Dendritic cell treated with granulocyte-macrophage colony-stimulating factor and Interleukin-4, amounts not matched to agents 40 ng/mL and 50 ng/mL, for 4 days (primary cell): Measurements from ENCODE around the gene UAP1L1.
"Not testable (repeated sequence)": the region's sequence is repeated elsewhere in the genome, so short reads cannot be mapped to it uniquely, and the experiment has no call there.

Source experiments
- H3K27ac Mint-ChIP-seq: one replicate; pipeline ENCODE4 v1.8.0; 2022; ENCODE audit warnings: mild to moderate bottlenecking, mixed read lengths
- H3K27me3 Mint-ChIP-seq: one replicate; pipeline ENCODE4 v1.8.0; 2022; ENCODE audit warnings: mild to moderate bottlenecking, mixed read lengths
- H3K36me3 Mint-ChIP-seq: one replicate; pipeline ENCODE4 v1.8.0; 2022; ENCODE audit warnings: low read depth, mixed read lengths
- H3K4me1 Mint-ChIP-seq: one replicate; pipeline ENCODE4 v1.8.0; 2022; ENCODE audit warnings: low read depth, mixed read lengths
- H3K4me3 Mint-ChIP-seq: one replicate; pipeline ENCODE4 v1.8.0; 2022; ENCODE audit warnings: mild to moderate bottlenecking, moderate library complexity, mixed read lengths
- H3K9me3 Mint-ChIP-seq: one replicate; pipeline ENCODE4 v1.8.0; 2022; ENCODE audit warnings: mixed read lengths
- intact Hi-C: fragments of 100-400 bp; cut with micrococcal nuclease; formaldehyde crosslinking; loops from one replicate; pipeline ENCODE4 v1.15.0; 2022

UAP1L1 gene

GRCh38 chr9:137056739-137057415 is 20.4 kb upstream of the UAP1L1 start:
- H3K9me3 Mint-ChIP-seq, result no peaks in the 10 kb centered on the region
- intact Hi-C loops, result no loop called here
- peaks cover 71% of the 10 kb centered on the region for H3K27me3 Mint-ChIP-seq
- H3K36me3 Mint-ChIP-seq, result no peaks in the 10 kb centered on the region
- no peak overlapping the region for H3K27ac Mint-ChIP-seq
- no peak overlapping the region for H3K4me3 Mint-ChIP-seq
- H3K4me1 Mint-ChIP-seq, result peaks cover 10% of the 10 kb centered on the region

GRCh38 chr9:137057545-137057944 is 19.8 kb upstream of the UAP1L1 start:
- H3K27ac Mint-ChIP-seq, result no peak overlapping the region
- no peak overlapping the region for H3K4me3 Mint-ChIP-seq
- intact Hi-C loops, result no loop called here
- H3K36me3 Mint-ChIP-seq, result no peaks in the 10 kb centered on the region
- peaks cover 6% of the 10 kb centered on the region for H3K4me1 Mint-ChIP-seq
- H3K9me3 Mint-ChIP-seq, result no peaks in the 10 kb centered on the region
- peaks cover 70% of the 10 kb centered on the region for H3K27me3 Mint-ChIP-seq

GRCh38 chr9:137058521-137059234 is 18.6 kb upstream of the UAP1L1 start:
- Mint-ChIP-seq H3K27ac (no peak overlapping the region), H3K4me3 (no peak overlapping the region), H3K9me3 (no peaks in the 10 kb centered on the region), H3K27me3 (peaks cover 60% of the 10 kb centered on the region), H3K4me1 (peaks cover 4% of the 10 kb centered on the region), H3K36me3 (no peaks in the 10 kb centered on the region)
- intact Hi-C loops, result no loop called here

GRCh38 chr9:137062384-137062783 is 14.9 kb upstream of the UAP1L1 start:
- Mint-ChIP-seq H3K9me3 (no peaks in the 10 kb centered on the region), H3K27ac (no peak overlapping the region), H3K36me3 (peaks cover 13% of the 10 kb centered on the region), H3K4me3 (no peak overlapping the region), H3K27me3 (peaks cover 31% of the 10 kb centered on the region), H3K4me1 (peaks cover 11% of the 10 kb centered on the region)
- intact Hi-C loops, result no loop called here

GRCh38 chr9:137062798-137063197 is 14.5 kb upstream of the UAP1L1 start:
- Mint-ChIP-seq H3K36me3 (peaks cover 13% of the 10 kb centered on the region), H3K27me3 (peaks cover 29% of the 10 kb centered on the region), H3K4me1 (peaks cover 12% of the 10 kb centered on the region)
- H3K9me3 Mint-ChIP-seq, H3K27ac Mint-ChIP-seq, intact Hi-C loops, H3K4me3 Mint-ChIP-seq: not testable (repeated sequence)

GRCh38 chr9:137063311-137064026 is 13.8 kb upstream of the UAP1L1 start:
- intact Hi-C loops, result loop anchor here (2.0 kb wide), 1 partner anchor 17 kb away; the partner anchor contains the start of gene NPDC1
- Mint-ChIP-seq H3K27me3 (peaks cover 26% of the 10 kb centered on the region), H3K4me3 (no peak overlapping the region), H3K9me3 (no peaks in the 10 kb centered on the region), H3K4me1 (peaks cover 17% of the 10 kb centered on the region), H3K27ac (no peak overlapping the region), H3K36me3 (peaks cover 13% of the 10 kb centered on the region)

- H3K4me3 Mint-ChIP-seq, result no peak overlapping the region
- H3K4me1 Mint-ChIP-seq, result peaks cover 25% of the 10 kb centered on the region
- no peak overlapping the region for H3K27ac Mint-ChIP-seq
- peaks cover 20% of the 10 kb centered on the region for H3K27me3 Mint-ChIP-seq
- intact Hi-C loops, result loop anchor here (2.0 kb wide), 1 partner anchor 17 kb away; the partner anchor contains the start of gene NPDC1
- H3K36me3 Mint-ChIP-seq, result peaks cover 13% of the 10 kb centered on the region
- no peaks in the 10 kb centered on the region for H3K9me3 Mint-ChIP-seq
Measured at GRCh38 chr9:137064027-137064879, 13.1 kb upstream of the UAP1L1 start.

GRCh38 chr9:137064880-137065164 is 12.5 kb upstream of the UAP1L1 start:
- peaks cover 26% of the 10 kb centered on the region for H3K4me1 Mint-ChIP-seq
- H3K4me3 Mint-ChIP-seq, result no peak overlapping the region
- H3K36me3 Mint-ChIP-seq, result peaks cover 13% of the 10 kb centered on the region
- H3K9me3 Mint-ChIP-seq, result no peaks in the 10 kb centered on the region
- intact Hi-C loops, result loop anchor here (2.0 kb wide), 1 partner anchor 18 kb away; the partner anchor contains the start of gene NPDC1
- no peak overlapping the region for H3K27ac Mint-ChIP-seq
- peaks cover 20% of the 10 kb centered on the region for H3K27me3 Mint-ChIP-seq

- Mint-ChIP-seq H3K36me3 (peaks cover 13% of the 10 kb centered on the region), H3K27ac (no peak overlapping the region), H3K4me3 (no peak overlapping the region), H3K4me1 (peaks cover 26% of the 10 kb centered on the region), H3K9me3 (no peaks in the 10 kb centered on the region), H3K27me3 (peaks cover 16% of the 10 kb centered on the region)
- intact Hi-C loops, result loop anchor here (2.0 kb wide), 1 partner anchor 19 kb away; the partner anchor contains the start of gene NPDC1
Measured at GRCh38 chr9:137065336-137065967, 11.9 kb upstream of the UAP1L1 start.

- intact Hi-C loops, result no loop called here
- peaks cover 13% of the 10 kb centered on the region for H3K36me3 Mint-ChIP-seq
- no peak overlapping the region for H3K27ac Mint-ChIP-seq
- H3K27me3 Mint-ChIP-seq, result peaks cover 10% of the 10 kb centered on the region
- H3K9me3 Mint-ChIP-seq, result no peaks in the 10 kb centered on the region
- no peak overlapping the region for H3K4me3 Mint-ChIP-seq
- peaks cover 29% of the 10 kb centered on the region for H3K4me1 Mint-ChIP-seq
Measured at GRCh38 chr9:137066096-137066861, 11.0 kb upstream of the UAP1L1 start.

GRCh38 chr9:137067860-137068538 is 9.3 kb upstream of the UAP1L1 start:
- Mint-ChIP-seq H3K4me1 (peaks cover 44% of the 10 kb centered on the region), H3K36me3 (peaks cover 13% of the 10 kb centered on the region), H3K9me3 (no peaks in the 10 kb centered on the region), H3K4me3 (no peak overlapping the region), H3K27me3 (no peaks in the 10 kb centered on the region), H3K27ac (peak overlapping the region; percentile 57)
- intact Hi-C loops, result no loop called here
